Measurements from ENCODE around the gene OR52E1.

- TF ChIP-seq CTCF (IDR thresholded peaks at IDR 0.05; ENCODE audit: low read depth, low read length, missing input control) (no peak), YY1 (IDR thresholded peaks at IDR 0.05) (no peak), TAF1 (conservative IDR thresholded peaks at IDR 0.05) (no peak), RAD21 (IDR thresholded peaks at IDR 0.05) (no peak), EGR1 (IDR thresholded peaks at IDR 0.05; ENCODE audit: low read depth in 2 of 2) (no peak), GABPA (IDR thresholded peaks at IDR 0.05 in 1 of 2, conservative IDR thresholded peaks at IDR 0.05 in 1 of 2) (no peak), HNF4G (IDR thresholded peaks at IDR 0.05) (no peak)
These were observed 26.0 kb upstream of the OR52E1 start for GRCh38 chr11:5043380-5043779.
